WTC11 (cell line): ENCODE results near the gene TEX51.

ENCODE experiments used
- CREB1 ChIP-seq: sonication (generic); formaldehyde crosslinking; IDR thresholded peaks from 2 replicates; pipeline ENCODE4 v1.8.0; 2023; ENCODE audit warnings: mild to moderate bottlenecking, missing genetic modification reagents
- NR1H2 ChIP-seq: sonication (generic); formaldehyde crosslinking; IDR thresholded peaks from 2 replicates; pipeline ENCODE4 v1.9.0; 2021; ENCODE audit warnings: mild to moderate bottlenecking, moderate library complexity, missing genetic modification reagents
- SP1 ChIP-seq: sonication (generic); formaldehyde crosslinking; conservative IDR thresholded peaks from 2 replicates; pipeline ENCODE4 v1.8.1; 2022; ENCODE audit warnings: missing genetic modification reagents
- TEAD4 ChIP-seq: sonication (generic); formaldehyde crosslinking; IDR thresholded peaks from 2 replicates; pipeline ENCODE4 v1.8.0; 2022; ENCODE audit warnings: mild to moderate bottlenecking, missing genetic modification reagents
- TF ChIP-seq, protein P1 (sequence below): fragments of 200-600 bp; IDR thresholded peaks from 2 replicates; pipeline ENCODE4 v1.8.0; 2022; ENCODE audit warnings: antibody characterized with exemption
- TF ChIP-seq, protein P2 (sequence below): sonication (generic); formaldehyde crosslinking; IDR thresholded peaks from 2 replicates; pipeline ENCODE4 v1.8.1; 2023; ENCODE audit warnings: mild to moderate bottlenecking, moderate library complexity, missing genetic modification reagents
- TF ChIP-seq, protein P3 (sequence below): fragments of 250-450 bp; sonication (Bioruptor Pico); IDR thresholded peaks from 2 replicates; pipeline ENCODE4 v2.1.2; 2022; ENCODE audit warnings: mild to moderate bottlenecking, moderate library complexity
- TF ChIP-seq, protein P4 (sequence below): sonication (generic); formaldehyde crosslinking; IDR thresholded peaks from 2 replicates; pipeline ENCODE4 v1.8.0; 2023; ENCODE audit warnings: mild to moderate bottlenecking, missing genetic modification reagents

DNA sequence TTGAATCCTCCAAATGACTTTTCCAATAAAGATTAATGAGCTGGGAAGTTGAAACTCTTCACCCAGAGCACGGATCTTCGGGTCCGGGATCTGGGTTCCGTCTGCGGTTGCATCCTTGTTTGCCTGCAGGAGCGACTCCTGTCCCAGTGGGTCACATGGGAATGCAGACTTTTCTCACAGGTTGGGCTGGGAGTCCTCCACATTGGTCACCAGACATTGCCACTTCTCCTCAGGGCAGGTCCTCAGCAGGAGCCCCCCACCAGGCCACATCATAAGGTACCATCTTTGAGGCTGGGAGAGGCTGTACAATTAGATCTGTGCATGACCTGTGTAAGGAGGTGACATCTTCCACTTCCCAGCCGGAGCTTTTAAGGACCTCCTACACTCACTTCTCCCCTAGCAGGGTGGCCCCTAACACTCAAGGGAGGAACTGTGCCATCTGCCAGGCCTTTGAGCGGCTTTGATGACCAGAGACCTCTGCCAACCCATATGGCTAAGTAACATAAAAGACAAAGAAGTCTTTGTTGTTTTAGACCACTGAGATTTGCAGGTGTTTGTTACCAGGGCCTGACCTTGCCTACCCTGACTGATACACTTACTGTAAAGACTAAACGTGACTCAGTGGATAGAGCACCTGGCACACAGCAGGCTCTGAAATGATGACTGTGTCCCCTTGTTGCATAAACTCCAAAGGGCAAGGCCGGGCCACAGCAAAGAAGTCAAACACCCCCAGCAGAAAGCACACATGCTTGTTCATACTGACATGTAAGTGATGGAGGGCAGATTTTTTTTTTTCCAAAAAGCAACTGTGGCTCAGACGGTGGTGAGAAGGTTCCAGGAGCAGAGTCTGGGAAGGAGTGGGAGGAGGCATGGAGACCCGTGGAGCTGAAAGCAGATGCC lies 7.9 kb upstream of the TEX51 start:
- TF ChIP-seq, protein P1, sequence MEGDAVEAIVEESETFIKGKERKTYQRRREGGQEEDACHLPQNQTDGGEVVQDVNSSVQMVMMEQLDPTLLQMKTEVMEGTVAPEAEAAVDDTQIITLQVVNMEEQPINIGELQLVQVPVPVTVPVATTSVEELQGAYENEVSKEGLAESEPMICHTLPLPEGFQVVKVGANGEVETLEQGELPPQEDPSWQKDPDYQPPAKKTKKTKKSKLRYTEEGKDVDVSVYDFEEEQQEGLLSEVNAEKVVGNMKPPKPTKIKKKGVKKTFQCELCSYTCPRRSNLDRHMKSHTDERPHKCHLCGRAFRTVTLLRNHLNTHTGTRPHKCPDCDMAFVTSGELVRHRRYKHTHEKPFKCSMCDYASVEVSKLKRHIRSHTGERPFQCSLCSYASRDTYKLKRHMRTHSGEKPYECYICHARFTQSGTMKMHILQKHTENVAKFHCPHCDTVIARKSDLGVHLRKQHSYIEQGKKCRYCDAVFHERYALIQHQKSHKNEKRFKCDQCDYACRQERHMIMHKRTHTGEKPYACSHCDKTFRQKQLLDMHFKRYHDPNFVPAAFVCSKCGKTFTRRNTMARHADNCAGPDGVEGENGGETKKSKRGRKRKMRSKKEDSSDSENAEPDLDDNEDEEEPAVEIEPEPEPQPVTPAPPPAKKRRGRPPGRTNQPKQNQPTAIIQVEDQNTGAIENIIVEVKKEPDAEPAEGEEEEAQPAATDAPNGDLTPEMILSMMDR = no peak
- TF ChIP-seq, protein P2, sequence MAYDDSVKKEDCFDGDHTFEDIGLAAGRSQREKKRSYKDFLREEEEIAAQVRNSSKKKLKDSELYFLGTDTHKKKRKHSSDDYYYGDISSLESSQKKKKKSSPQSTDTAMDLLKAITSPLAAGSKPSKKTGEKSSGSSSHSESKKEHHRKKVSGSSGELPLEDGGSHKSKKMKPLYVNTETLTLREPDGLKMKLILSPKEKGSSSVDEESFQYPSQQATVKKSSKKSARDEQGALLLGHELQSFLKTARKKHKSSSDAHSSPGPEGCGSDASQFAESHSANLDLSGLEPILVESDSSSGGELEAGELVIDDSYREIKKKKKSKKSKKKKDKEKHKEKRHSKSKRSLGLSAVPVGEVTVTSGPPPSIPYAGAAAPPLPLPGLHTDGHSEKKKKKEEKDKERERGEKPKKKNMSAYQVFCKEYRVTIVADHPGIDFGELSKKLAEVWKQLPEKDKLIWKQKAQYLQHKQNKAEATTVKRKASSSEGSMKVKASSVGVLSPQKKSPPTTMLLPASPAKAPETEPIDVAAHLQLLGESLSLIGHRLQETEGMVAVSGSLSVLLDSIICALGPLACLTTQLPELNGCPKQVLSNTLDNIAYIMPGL (CRISPR knock-in tag) = no peak
- TF ChIP-seq NR1H2 (CRISPR knock-in tag) = no peak
- TF ChIP-seq SP1 (CRISPR knock-in tag) = no peak
- no peak for TF ChIP-seq TEAD4 (CRISPR knock-in tag)
- TF ChIP-seq CREB1 (CRISPR knock-in tag) = no peak
- TF ChIP-seq, protein P3, sequence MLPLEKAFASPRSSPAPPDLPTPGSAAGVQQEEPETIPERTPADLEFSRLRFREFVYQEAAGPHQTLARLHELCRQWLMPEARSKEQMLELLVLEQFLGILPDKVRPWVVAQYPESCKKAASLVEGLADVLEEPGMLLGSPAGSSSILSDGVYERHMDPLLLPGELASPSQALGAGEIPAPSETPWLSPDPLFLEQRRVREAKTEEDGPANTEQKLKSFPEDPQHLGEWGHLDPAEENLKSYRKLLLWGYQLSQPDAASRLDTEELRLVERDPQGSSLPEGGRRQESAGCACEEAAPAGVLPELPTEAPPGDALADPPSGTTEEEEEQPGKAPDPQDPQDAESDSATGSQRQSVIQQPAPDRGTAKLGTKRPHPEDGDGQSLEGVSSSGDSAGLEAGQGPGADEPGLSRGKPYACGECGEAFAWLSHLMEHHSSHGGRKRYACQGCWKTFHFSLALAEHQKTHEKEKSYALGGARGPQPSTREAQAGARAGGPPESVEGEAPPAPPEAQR (CRISPR knock-in tag) = no peak
- TF ChIP-seq, protein P4, sequence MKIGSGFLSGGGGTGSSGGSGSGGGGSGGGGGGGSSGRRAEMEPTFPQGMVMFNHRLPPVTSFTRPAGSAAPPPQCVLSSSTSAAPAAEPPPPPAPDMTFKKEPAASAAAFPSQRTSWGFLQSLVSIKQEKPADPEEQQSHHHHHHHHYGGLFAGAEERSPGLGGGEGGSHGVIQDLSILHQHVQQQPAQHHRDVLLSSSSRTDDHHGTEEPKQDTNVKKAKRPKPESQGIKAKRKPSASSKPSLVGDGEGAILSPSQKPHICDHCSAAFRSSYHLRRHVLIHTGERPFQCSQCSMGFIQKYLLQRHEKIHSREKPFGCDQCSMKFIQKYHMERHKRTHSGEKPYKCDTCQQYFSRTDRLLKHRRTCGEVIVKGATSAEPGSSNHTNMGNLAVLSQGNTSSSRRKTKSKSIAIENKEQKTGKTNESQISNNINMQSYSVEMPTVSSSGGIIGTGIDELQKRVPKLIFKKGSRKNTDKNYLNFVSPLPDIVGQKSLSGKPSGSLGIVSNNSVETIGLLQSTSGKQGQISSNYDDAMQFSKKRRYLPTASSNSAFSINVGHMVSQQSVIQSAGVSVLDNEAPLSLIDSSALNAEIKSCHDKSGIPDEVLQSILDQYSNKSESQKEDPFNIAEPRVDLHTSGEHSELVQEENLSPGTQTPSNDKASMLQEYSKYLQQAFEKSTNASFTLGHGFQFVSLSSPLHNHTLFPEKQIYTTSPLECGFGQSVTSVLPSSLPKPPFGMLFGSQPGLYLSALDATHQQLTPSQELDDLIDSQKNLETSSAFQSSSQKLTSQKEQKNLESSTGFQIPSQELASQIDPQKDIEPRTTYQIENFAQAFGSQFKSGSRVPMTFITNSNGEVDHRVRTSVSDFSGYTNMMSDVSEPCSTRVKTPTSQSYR = no peak
